HG02970 (cell line): ENCODE data around the gene PLEKHG4.

Source experiments
- ATAC-seq: cut with Tn5 transposase; IDR thresholded peaks from one replicate; pipeline ENCODE4 v1.9.1; 2021; ENCODE audit warnings: mild to moderate bottlenecking, moderate library complexity, moderate number of reproducible peaks; ENCODE audit not compliant: unreplicated experiment, low FRiP score

Gene PLEKHG4

GRCh38 chr16:67245186-67245585, 34.1 kb upstream of the PLEKHG4 start:
- no peak for ATAC-seq

- no peak for ATAC-seq
These were observed 33.7 kb upstream of the PLEKHG4 start for GRCh38 chr16:67245674-67246080.

GRCh38 chr16:67246081-67246755, 33.1 kb upstream of the PLEKHG4 start:
- no peak for ATAC-seq

GRCh38 chr16:67246756-67247191, 32.6 kb upstream of the PLEKHG4 start:
- ATAC-seq: no peak

DNA sequence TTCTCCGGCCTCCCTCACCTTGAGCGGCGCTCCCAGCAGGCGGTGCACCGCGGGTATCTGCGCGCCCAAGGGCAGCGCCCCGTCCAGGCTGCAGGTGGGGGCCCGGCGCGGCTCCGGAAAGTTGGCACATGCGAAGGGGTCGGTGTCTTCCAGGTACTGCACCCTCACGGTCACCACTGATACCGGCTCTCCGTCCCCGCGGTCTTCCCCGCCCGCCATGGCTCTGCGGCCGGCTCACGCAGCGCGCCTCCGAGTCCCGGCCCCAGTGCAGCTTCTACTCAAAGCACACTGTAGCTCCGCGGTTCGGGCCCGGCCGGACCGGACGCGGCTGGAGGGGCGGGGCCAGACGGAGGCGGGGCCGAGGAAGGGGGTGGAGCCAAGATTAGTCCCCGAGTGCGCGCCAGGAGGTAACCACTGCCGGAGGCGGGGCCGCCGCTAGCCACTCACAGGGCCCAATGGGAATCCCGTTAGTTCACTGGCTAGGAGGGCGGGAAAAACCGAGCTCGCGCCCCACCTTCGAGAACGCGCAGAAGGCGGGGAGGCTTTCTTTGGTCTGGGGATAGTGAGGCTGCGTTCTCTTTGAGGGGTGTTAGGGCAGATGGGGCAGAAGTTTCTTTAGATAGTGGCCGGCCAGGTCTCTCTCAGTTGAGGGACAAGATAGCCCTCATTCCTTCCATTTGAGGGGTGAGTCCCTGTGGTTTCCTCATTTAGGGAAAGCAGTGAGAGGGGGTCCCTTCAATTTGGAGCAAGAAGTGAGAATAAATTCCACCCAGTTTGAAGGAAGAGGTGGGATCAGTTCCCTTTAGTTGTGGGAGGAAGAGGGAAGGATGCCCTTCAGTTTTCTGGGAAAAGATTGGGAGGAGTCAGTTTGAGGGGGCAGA, 31.9 kb upstream of the PLEKHG4 start, which contains the start of gene FHOD1:
TSS of gene FHOD1 (minus strand) at position 290 of the 881 bp plus-strand sequence. CDS start at position 219, 71 bp downstream.
- peak; percentile 42 for ATAC-seq

GRCh38 chr16:67248073-67248400, 31.3 kb upstream of the PLEKHG4 start:
- ATAC-seq: no peak

- no peak for ATAC-seq
These were observed 30.7 kb upstream of the PLEKHG4 start, which contains the start of gene SLC9A5 for GRCh38 chr16:67248401-67249177. Gene SLC9A5, plus strand, starts transcription at chr16:67248979. Its CDS starts 36 bp downstream, at chr16:67249015.

DNA sequence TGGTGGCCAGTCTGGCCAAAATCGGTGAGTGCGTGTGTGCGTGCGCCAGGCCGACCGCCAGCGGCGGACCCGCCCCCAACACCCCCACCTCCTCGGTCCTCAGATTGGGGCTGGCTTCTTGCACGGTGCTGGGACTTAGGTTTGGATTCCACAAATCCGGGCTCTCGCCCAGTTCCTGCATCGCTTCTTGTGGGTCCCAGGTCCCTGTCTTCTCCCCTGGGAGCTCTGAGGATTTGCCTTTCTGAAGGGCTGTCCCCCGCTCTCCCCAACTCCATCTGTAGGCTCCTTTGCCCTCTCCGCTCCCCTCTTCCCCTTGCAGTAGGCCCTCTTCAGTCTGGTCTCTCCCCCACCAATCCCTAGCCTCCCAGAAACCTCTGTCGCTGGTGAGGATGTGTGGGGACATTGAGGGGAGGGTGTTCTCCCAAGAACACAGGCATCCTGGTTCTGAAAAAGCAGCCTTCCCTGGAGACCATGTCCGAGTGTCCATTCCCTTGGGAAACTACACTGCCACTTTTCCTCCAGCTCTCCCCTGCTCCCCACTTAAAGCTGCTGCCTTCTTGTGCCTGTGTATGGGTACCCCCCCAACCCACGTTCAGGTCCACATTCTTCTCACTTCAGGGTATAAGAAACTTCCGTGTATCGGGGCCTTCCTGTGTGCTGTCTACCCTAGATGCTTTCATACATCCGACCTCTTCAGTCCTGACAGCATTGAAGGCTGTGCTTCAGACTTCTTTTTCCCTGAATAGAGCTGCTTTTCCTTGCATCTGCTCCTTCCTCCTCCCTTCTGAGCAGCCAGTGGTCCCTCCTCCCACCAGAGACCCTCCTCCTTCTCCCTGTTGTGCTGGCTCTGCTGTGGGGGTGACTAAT, 29.9 kb upstream of the PLEKHG4 start:
- no peak for ATAC-seq

DNA sequence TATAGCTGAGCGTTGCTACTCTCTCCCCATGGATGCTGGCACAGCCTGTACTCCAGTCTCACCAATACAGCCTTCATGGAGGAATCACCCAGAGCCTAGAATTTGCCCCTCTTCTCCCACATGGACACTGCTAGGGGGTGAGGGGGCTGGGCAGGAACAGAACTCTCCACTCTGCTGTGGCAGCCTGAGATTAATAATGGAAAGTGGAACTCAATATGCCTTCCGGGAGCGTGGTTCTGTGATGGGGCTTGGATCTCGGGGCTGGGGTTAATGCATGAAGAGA, 29.3 kb upstream of the PLEKHG4 start:
- ATAC-seq: no peak

DNA sequence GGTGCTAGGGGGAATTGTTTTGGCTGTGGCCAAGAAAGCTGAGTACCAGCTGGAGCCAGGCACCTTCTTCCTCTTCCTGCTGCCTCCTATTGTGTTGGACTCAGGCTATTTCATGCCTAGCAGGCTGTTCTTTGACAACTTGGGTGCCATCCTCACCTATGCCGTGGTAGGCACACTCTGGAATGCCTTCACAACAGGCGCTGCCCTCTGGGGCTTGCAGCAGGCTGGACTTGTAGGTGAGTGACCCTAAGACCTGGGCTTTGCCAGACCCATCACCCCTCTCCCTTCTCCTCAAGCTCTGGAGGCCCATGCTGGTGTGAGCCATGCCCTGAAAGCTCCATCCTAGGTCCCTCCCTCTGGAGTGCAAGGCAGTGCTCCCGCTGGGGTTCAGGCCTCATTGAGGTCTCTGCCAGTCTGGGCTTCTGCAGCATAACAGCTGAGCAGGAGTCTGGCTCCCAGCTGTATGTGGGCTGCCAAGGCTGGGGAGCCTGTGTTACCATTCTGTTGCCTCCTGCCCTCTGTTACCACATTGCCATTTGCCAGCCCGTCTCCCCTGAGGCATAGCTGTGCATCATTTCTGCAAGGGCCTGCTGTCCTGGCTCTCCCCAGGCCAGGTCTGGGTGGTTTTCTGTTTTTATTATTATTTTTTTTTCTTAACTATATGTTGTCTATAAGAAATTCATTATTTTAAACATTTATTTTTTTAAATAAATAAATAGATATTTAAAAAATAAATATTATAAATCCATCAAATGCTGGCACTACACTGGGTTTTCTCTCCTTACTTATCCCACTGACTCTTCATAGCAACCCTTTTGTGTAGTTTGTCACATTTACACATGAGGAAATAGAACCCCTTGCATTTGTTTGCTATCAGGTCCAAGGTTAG, 26.5 kb upstream of the PLEKHG4 start:
- no peak for ATAC-seq

DNA sequence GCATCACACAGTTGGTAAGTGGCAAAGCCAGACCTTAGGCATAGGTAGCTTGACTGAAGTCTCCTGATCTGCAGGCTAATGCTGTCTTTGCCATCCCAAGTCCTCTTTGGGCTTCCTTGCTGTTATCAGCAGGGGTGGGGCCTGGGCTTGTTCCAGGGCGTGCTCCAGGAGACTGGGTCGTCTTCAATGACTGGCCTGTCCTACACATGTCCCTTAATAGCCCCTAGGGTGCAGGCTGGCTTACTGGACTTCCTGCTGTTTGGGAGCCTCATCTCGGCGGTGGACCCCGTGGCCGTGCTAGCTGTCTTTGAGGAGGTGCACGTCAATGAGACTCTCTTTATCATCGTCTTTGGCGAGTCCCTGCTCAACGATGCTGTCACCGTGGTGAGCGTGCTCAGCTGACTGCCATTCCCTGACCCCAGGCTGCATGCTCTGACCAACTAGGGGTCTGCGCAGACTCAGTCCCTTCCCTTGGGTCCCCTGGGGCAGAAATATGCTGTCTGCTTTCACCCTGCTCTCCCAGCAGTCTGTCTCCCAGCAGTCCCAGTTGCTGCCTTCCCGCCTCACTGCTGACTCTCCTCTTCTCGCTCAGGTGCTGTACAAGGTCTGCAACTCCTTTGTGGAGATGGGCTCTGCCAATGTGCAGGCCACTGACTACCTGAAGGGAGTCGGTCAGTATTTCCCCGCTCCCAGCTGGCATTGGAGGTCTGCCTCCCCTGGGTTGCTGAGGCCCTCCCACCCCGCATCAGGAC, 24.4 kb upstream of the PLEKHG4 start:
- no peak for ATAC-seq

DNA sequence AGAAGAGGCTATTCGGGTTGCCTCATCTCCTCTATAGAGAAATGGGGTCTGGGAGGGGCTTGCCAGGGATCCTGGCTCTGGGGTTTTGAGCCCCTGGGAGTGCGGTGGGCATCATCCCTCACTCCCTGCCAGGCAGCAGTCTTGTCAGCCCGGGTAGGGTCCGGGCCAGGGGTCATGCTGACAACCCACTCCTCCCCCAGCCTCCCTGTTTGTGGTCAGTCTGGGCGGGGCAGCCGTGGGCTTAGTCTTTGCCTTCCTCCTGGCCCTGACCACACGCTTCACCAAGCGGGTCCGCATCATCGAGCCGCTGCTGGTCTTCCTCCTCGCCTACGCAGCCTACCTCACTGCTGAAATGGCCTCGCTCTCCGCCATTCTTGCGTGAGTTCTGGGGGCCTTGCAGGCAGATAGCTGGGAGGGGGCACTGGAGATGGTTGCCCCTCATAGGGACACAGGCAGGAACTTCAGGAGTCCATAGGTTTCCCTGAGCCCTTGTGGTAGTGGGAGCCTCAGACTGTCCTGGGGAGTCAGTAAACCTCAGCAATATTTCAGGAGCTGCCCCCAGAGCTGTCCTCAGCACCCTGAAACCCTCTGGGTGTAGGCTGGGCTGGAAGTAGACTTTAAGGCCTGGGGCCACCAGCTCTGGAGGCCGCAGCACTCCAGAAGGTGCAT, 23.6 kb upstream of the PLEKHG4 start:
- no peak for ATAC-seq

- ATAC-seq: no peak
These were observed 22.6 kb upstream of the PLEKHG4 start for GRCh38 chr16:67256701-67257230.

DNA sequence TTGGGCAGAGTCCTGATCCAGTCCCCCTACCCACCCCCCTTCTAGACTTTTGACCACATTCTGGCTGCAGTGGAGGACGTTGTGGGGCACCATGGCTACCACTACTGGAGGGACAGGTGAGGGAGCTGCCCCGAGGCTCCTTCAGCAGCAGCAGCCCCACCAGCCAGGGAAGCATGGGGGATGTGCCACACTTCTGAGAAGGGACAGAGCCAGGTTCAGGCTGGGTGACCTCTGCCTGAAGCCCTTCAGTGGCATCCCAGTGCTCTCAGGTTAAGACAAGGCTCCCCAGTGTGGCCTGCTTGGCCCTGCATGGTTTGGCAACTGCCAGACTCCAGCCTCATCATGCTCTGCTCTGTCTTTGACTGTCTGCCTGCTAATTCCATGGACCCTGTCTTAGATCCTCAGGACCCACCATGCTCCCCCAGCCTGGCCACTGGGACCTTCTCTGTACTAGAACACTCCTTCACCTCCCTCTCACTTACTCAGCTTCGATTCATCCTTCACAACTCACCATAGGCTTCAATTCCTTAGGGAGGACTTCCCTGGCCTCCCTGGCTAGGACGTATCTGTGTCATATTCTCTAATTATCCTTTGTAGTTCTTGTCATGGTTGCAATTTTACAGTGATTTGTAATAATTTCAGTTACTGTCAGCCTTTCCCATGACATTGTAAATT, 21.7 kb upstream of the PLEKHG4 start:
- ATAC-seq: no peak

- ATAC-seq: no peak
These were observed 21.0 kb upstream of the PLEKHG4 start for GRCh38 chr16:67258161-67258835.

- no peak for ATAC-seq
These were observed 19.6 kb upstream of the PLEKHG4 start for GRCh38 chr16:67259705-67260104.
